HG03469 (cell line): Measurements from ENCODE around the gene GPS1.

Experiments used
- ATAC-seq: cut with Tn5 transposase; IDR thresholded peaks from one replicate; pipeline ENCODE4 v1.9.1; 2021; ENCODE audit warnings: mild to moderate bottlenecking, moderate library complexity, moderate number of reproducible peaks; ENCODE audit not compliant: unreplicated experiment

GPS1 gene

GRCh38 chr17:82056729-82057621 lies 5.3 kb downstream of the GPS1 start:
- ATAC-seq, result no peak

DNA sequence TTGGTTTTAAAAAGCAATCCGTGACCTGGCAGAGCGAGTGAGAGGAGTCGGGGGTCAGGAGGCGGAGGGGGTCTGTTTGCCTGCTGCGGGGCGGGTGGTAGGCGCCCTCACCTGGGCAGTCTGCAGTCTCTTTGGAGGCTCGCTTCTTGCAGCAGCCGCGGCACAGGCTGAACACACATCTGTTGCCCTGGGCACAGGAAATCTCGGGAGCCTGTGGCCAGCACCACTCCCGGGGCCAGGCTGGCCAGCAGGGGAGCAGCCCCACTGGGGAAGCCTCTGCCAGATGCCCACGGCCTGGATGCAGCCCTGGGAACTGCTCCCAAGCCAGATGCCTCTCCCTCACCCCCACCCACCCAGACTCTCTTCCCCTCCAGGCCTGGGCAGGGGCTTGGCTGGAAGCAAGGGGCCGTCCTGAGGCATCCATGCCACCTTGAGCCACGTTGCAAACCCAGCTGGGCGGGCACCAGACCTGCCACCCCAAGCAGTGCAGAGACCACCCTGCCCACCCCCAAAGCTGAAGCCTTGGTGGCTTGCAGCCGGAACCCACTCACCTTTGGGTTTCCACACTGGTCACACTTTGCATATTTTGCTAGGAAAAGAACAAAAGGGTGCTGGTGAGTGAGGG lies 6.6 kb downstream of the GPS1 start:
- ATAC-seq, result no peak

DNA sequence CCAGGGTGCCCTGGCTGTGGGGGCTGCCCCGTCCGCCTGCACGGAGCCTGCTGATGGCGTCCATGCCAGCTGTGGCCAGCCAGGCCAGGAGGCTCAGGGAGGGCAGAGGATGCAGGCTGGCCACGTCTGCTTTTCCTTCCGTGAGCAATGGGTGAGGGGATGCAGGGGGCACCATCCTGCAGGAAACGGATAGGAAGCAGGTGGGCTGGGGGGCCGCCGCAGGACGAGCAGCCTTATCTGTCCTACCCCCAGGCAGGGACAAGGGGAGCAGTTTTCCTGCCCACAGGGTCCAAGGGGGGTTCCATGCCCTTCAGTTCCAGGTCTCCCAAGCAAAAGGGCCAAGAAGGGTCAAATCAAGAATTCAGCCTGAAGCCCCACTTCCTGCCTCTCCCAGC lies 7.2 kb downstream of the GPS1 start:
- ATAC-seq, result no peak

- ATAC-seq, result no peak
Measured at GRCh38 chr17:82059272-82060000, 7.7 kb downstream of the GPS1 start.

GRCh38 chr17:82060001-82060380 lies 8.3 kb downstream of the GPS1 start:
- ATAC-seq, result no peak

- no peak for ATAC-seq
Measured at GRCh38 chr17:82060614-82061013, 8.9 kb downstream of the GPS1 start.

GRCh38 chr17:82061047-82061925 lies 9.6 kb downstream of the GPS1 start:
- ATAC-seq, result no peak

DNA sequence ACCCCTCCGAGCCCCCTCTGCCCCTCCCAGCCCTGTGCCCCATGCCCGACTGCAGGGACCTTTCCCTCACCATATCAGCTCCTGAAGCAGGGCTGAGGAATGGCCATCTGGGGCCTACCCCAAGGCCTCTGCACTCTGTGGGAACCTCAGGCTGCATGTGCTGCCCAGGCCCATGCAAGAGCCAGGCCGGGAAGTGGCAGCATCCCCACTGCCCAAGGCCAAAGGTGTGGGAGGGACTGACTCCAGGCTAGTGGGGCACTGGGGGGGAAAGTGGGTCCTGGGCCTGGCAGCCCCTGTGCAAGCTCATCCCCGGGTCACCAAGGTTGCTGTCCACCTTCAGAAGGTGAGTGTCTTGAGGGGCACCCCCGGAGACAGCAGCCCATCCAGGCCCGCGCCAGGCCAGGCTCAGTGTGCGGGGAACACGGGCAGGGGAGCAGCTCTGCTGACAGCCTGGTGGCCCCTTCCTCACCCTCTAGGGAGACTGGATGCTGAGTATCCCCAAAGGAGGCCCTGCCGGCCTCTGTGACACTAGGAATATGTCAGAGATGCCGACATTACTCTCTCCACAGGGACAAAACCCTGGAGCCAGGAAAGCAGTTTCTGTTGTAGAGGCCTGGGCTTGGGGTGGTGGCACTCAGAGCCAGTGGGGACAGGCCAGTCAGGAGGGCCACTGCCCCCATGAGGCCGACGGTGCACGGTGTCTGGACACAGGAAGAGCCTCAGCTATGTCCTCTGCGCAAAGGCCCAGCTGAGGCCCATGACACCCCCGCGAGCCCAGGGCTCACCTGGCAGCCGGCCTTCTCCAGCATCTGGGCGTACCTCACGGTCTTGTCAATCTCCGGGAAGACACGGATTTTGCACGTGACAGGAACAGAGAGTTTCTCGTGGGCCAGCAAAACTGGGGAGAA lies 10.6 kb downstream of the GPS1 start:
- no peak for ATAC-seq

DNA sequence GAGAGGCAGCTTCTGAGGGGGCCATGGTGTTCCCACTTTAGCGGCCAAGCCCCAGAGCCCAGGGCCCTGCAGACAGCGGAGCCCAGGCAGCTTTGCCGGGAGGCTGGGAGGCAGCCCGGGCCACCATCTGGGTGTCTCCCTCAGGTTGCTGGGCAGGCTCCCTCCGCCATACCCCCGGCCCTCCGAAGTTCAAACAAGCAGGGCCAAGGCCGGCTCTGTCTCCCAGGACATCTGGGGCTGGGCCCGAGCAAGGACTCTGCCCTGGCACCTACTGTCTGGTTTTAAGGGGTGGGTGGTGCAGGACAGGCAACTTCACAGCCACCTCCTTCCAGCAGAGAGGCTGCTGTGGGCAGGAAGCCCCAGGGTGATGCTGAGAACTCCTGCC lies 11.3 kb downstream of the GPS1 start:
- no peak for ATAC-seq

GRCh38 chr17:82063424-82064415 lies 12.0 kb downstream of the GPS1 start:
- no peak for ATAC-seq

DNA sequence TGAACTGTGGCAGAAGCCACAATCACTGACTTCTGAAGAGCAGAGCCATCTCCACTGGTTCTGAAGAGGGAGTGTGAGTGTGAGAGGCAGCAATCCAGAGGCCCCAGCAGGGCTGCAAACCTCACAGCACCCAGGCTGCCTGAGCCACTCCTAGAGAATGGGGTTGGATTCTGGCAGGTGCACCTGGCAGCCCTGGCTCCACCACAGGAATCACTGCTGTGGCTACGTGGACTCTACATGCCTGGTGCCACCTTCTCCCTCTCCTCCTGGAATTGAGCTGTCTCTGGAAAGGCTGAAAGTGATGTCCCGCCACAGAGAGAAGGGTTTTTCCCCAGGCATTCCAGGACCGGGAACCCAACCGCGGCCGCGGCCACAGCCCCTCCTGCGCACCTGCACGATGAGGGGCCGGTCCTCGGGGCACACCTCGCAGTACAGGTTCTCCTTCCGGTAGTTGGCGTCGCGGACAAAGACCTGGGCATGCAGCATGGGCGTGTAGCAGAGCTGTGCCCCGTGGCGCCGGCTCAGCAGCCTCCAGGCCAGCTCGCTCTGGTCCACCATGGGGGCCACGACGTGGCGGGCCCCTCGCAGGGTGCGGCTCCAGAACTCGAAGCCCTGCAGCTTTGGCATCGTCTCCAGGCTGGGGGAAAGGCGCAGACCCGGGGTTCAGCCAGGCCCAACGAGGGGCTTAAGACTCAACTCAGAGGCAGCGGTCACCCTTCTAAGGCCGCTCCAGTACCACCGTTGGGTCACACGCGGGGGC lies 12.9 kb downstream of the GPS1 start:
- no peak for ATAC-seq

DNA sequence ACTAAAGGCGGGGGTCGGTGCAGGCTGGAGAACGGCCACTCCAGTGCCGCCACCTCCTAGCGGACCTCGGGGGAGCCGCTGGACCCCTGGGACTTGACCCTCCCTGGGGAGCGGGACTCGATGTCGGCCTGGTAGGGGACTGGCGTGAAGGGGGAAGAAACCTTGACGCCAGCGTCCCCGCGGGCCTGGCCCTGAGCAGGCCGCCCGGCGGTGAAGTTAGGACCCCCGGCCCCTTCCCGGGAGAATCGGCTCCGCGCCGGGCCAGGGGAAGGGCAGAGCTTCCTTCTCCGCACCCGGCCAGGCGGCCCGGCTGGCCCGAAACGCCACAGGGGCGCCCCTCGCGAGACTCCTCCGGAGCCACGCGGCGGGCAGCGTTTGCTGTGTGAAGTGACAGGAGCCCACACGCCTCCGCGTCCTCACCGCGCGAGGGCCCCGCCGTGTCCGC lies 13.5 kb downstream of the GPS1 start:
- no peak for ATAC-seq

DNA sequence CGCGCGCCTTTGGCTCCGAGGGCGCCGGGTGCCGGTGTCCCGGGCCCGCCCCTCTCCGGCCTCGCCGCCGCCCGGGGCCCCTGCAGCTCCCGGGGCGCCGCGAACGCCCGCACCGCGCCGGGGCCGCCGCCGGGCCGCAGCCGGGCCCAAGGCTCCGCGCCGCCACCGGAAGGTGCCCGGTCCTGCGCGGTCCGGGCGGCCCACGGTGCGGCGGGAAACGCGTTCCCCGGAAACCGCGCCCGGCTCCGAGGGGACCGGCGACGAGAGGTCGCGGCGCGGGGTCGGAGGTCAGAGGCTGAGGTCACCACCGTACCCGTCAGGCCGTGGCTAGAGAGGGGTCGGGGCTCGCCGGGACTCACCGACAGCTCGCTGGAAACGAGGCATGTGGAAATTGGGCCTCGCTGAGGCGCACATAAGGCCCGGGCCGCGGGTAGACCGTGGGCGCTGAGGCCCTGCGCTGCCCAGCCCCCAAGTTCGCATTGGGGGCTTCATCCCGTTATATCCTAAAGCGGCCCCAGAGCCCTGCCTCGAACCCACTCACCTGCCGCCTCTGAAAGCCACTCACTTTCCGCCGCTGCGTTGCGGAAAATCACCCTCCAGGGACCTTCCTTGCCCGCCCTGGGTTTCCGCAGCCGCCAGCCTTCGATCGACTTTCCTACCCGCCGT lies 14.1 kb downstream of the GPS1 start, which contains the start of gene DUS1L:
DUS1L (minus strand) TSS at position 167 of the 666 bp plus-strand sequence. CDS start 745 bp downstream, outside the sequence.
- ATAC-seq, result no peak

DNA sequence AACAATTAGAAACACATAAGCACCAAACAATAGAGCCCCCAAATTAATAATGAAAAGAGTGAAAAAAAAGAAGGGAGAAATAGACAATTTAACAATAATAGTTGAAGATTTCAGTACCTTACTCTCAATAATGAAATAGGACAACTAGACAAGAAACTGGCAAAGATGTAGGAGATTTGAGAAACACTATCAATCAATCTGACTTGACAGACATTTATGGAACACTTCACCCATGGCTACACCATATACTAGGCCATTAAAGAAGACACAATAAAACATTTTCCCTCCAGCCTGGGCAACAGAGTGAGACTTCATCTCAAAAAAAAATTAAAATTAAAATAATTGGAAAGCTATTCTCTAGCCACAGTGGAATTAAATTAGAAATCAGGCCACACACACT lies 18.9 kb downstream of the GPS1 start:
- ATAC-seq, result no peak

GRCh38 chr17:82072827-82073226 lies 21.1 kb downstream of the GPS1 start:
- no peak for ATAC-seq

DNA sequence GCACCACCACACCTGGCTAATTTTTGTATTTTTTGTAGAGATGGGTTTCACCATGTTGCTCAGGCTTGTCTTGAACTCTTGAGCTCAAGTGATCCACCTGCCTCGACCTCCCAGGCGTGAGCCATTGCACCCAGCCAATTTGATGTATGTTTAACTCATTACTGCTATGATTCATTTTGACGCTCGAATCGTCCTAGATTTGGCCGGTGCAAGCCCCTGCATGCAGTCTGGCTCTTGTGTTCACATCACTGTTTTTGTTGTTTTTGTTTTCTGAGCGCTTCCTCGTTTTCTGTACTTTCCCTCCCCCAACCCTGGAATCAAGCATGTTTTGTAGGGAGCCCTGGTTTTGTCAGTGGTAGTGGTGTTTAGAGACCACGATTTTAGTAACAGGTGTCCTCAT lies 21.7 kb downstream of the GPS1 start:
- ATAC-seq, result no peak
